ENCODE results near the gene TCP11L2.

Gene TCP11L2

DNA sequence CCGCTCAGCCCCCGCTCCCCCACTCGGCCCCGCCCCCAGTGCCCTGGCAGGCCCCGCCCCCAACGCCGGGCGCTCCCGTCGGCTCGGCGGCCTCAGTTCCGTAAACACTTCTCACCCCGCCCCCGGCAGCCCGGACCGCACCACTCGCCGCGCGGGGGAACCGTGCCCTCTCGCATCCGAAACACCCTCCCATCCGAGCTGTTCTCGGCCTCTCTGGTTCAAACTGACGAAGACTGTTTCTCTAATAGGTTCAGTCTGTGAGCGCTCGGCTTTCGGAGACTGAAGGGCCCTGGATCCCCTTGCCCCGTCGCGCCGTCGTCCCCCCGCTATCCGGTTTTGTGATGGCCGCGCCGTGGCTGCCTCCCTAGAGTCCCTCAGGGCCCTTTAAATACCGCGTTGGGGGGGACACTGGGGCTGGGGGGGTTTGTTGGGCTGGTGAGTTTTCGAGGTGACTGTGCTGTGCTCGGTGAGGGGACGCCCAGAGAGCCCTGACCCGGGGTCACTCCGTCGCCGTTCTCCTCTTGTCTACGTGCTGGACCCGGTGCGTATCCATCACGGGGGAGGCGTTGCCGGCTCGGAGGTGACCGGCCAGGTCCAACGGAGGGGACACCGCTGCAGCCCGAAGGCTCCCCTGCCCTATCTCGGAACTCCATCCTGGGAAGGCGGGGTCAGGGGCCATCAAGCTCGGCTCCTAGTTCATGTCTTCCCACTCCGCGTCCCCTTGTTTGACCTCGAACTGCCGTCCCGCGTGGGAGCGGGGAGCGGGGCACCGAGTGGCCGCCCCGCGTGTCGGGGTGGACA lies at the start of gene TCP11L2:
TCP11L2 (plus strand) TSS at position 333 of the 801 bp plus-strand sequence. CDS start 8,343 bp downstream, outside the sequence.
- DNase-seq (ENCODE audit: low read depth in 2 of 2, low spot score in 1 of 2): peak; percentile 74

DNA sequence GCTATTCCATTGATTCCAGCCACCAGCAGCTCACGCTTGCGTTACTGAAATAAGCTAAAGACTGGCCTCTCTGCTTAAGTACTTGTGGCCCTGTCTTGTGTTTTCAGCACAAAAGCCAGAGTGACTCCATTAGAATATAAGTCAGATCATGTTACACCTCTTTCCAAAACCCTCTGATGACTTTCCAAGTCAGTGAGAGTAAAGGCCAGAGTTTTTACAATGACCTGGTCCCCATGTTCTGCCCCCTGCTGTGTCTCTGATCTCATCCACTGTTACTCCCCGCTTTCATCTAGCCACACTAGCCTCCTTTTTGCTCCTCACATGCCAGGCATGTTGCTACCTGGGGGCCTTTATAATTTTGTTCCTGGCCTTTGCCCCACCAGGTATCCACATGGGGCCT lies 47.8 kb upstream of the TCP11L2 start:
- no peak for DNase-seq (ENCODE audit: low read depth in 2 of 2, low spot score in 1 of 2)

DNA sequence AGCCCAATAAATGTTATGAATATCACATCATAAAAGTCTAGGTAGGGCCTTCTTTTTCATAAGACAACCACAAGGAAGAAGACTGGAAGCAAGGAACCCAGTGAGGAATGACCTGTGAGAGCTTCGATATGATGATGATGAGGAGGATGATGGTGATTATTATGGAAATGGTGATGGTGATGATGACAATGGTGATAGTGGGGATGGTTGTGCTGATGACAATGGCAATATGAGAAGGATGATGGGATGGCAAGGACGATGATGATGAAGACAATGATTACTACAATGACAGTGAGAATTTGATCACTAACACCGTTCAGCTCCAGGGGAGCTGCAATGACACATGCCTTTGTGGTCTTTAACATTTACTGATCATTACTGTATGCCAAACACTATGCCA lies 47.0 kb upstream of the TCP11L2 start:
- DNase-seq (ENCODE audit: low read depth in 2 of 2, low spot score in 1 of 2): no peak

DNA sequence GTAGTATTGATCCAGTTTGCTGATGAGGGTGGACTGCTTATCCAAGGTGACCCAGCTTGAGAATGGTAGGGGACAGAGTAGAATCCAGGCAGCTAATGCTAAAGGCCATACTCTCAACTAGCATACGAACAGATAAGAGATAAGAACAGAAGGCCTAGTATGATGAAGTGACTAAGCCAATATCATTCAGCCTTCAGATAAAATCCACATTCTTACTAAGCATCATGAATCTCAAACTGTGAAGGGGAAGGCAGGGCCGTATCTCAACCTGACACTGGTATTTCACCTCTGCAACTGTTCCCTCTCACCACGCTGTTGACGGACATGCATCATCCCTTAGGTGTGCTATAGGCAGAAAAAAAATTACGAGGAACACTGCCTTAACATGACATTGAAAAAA lies 46.6 kb upstream of the TCP11L2 start:
- DNase-seq (ENCODE audit: low read depth in 2 of 2, low spot score in 1 of 2): no peak

DNA sequence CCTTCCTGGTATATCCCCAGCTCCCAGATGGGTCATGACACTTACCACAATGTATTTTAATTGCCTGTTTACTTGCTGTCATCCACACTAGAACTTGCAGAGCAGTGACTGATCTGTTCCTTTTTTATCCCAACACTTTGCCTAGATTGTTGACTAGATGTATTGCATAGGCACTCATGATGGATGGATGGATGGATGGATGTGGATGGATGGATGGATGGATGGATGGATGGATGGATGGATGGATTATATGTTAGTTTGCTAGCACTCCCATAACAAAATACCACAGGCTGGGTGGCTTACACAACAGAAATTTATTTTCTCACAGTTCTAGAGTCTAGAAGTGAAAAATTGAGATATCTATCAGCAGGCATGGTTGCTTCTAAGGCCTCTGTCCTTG lies 46.0 kb upstream of the TCP11L2 start:
- DNase-seq (ENCODE audit: low read depth in 2 of 2, low spot score in 1 of 2): no peak

DNA sequence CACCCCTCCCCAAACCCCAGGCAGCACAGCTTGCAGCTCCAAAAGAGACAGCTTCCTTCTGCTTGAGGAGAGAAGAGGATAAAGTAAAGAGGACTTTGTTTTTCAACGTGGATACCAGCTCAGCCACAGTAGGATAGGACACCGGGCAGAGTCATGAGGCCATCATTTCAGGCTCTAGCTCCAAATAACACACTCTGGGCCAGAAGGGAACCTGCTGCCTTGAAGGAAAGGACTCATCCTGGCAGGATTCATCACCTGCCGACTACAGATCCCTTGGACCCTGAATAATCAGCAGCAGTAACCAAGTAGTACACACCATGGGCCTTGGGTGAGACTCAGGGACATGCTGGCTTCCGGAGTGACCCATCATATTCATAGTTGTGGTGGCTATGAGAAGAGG lies 44.3 kb upstream of the TCP11L2 start:
- DNase-seq (ENCODE audit: low read depth in 2 of 2, low spot score in 1 of 2): no peak

DNA sequence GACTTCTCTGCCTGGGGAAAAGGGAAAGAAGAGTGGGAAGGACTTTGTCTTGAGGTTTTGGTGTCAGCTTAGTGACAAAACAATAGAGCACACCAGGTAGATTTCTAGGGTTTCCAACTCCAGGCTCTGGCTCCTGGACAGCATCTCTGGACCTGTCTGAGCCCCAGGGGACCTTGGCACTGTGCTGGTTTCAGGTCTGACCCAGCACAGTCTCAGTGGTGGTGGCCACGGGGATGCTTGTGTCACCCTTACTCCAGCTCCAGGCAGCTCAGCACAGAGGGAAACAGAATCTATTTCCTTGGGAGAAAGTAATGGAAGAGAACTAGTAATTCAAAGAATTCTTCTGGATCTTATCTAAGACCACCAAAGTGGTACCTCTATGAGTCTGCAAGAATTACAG lies 43.6 kb upstream of the TCP11L2 start:
- DNase-seq (ENCODE audit: low read depth in 2 of 2, low spot score in 1 of 2): no peak

DNA sequence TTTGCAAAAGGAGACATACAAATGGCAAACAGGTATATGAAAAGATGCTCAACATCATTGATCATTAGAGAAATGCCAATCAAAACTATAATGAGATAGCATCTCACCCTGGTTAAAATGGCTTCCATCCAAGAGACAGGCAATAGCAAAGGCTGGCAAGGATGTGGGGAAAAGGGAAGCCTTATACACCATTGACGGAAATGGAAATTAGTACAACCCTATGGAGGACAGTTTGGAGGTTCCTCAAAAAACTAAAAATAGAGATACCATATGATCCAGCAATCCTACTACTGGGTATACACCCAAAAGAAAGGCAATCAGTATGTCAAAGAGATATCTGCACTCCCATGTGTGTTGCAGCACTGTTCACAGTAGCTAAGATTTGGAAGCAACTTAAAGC lies 37.4 kb upstream of the TCP11L2 start:
- no peak for DNase-seq (ENCODE audit: low read depth in 2 of 2, low spot score in 1 of 2)

DNA sequence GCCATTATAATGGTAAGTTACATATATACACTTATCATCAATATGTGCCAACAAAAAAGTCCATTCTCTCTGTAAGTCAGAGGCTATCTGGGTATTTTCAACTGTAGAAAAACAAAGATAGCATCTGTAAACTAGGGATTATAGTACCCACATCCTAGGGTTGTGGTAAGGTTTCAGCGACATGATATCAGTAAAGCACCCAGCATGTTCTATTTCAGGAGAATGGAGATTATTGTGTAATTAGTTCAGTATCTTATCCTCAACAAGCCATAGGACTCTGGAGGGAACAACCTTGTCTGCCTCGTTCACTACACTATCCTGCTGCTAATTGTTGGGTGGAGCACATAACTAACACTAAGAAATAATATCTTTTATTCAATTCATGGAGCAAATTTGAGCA lies 35.0 kb upstream of the TCP11L2 start:
- DNase-seq (ENCODE audit: low read depth in 2 of 2, low spot score in 1 of 2): no peak

DNA sequence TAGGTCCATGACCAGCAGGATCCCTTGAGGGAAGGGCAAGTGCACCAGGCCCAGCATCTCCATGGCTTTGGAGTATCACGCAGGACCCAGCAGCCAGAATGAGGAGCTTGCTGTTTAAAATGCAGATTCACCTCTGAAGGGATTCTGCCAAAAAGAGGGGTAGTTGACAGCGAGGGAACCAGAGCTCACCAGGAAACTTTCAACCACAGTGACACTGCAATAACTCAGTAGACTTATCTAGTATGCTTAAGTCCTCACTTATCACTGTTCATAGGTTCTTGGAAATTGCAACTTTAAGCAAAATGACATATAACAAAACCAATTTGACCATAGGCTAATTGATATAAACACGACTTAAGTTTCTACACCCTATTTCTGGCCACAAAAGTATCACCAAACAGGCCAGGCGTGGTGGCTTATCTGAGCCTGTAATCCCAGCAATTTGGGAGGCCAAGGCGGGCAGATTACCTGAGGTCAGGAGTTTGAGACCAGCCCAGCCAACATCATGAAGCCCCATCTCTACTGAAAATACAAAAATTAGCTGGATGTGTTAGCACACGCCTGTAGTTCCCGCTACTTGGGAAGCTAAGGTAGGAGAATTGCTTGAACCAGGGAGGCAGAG lies 33.3 kb upstream of the TCP11L2 start:
- DNase-seq (ENCODE audit: low read depth in 2 of 2, low spot score in 1 of 2): no peak

DNA sequence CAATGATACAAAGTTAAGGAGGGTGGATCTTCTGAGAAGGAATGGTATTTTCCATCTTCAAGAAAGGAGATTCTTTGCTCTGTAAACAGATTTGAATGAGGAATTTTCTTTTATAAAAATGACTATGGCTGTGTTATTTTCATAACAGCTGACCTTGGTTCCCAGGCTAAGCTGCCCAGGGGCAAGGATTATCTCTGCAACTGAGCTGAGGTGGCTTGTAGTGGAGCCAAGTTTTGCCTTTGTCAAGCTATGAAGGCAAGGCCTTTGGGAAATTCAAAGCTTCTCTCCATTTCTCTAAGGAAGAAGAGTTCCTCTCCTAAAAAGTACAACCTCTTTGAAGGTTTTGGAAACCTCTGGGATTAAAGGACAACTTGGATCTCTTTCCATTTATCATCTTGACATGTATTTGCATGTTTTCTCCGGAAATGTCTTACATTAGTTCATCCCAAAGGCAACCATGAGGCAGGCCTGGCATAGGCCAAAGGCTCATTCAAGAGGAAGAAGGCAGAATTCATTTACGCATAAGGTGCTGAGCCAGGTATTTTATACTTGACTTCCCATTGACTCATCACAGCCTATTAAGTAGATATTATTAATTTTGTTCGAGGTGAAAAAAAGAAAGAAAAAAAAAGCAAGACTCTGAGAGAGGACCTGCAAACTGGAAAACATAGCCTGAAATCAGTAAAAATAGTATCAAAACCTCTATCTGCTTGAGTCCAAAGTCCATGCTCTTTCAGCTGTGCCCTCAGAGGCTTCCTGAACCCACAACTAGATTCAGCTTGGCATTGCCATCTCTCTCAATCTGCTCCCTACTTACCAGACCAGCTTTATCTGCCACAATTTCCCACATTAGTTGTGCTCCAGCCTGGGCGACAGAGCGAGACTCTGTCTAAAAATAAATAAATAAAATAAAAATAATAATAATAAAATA lies 30.7 kb upstream of the TCP11L2 start:
- DNase-seq (ENCODE audit: low read depth in 2 of 2, low spot score in 1 of 2): no peak

DNA sequence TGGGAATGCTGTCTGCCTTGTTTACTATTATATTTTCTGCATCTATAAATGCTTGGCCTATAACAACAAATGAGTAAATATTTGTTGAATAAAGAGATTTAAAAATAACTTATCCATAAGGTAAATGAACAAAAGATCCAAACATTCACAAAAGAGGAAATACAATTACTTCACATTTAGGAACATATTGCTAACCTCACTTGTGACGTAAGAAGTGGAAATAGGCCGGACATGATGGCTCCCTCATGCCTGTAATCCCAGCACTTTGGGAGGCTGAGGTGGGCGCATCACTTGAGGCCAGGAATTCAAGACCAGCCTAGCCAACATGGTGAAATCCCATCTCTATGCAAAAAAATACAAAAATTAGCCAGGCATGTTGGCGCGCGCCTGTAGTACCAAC lies 29.0 kb upstream of the TCP11L2 start:
- no peak for DNase-seq (ENCODE audit: low read depth in 2 of 2, low spot score in 1 of 2)

DNA sequence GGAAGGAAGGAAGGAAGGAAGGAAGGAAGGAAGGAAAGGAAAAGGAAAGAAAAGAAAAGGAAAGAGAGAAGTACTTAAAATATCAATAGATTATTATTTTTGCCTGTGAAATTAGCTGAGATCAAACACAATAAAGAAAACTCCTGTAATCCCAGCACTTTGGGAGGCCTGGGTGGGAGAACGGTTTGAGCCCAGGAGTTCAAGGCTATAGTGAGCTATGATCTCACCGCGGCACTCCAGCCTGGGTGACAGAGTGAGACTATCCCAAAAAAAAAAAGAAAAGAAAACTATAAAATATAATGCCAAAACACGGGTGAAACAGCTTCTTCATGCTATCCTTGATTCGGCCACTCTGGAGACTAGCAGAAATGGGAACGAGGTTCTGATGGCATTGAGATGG lies 28.5 kb upstream of the TCP11L2 start:
- DNase-seq (ENCODE audit: low read depth in 2 of 2, low spot score in 1 of 2): no peak

DNA sequence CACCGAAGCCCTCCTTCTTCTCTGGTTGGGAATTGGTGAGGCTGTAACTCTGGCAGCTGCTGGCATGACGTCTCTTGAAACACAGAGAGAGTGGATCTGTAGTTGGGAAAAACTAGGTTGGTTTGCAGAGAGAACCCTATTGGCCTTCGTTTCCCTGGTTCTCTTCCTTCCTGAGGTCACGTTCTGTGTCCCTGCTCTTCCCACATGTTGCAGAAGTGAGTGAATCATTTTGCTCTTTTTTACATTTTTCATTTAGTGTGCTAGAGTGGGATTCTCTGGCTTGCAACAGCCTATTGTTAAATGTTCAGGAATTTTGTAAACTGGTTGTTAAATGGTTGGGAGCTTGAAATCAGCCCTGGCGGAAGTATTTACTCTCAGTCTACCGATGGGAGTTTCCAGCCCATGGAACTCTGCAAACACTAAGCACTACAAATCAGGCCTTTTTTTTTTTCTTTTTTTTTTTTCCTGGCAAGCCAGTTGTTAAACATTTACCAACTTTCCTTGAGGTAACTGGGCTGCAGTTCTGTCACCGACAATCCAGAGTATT lies 27.9 kb upstream of the TCP11L2 start:
- no peak for DNase-seq (ENCODE audit: low read depth in 2 of 2, low spot score in 1 of 2)

DNA sequence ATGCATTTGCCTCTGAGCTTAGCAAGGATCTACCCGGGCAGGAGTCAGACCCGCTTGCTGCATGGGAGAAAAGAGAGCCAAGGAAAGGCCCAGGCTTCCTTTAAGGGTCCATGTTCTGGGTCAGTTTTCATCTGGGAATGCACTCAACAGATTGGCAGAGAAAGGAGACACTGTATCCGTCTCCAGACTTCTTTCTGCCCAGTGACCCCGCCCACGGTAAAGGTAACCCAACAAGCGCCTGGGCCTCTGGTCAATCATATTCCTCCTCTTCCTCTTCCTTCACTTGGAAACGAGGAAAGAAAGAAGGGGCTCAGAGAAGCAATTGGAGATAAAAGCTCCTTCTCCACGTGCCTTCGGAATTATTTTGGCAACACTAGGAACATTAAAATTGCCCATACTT lies 27.1 kb upstream of the TCP11L2 start:
- DNase-seq (ENCODE audit: low read depth in 2 of 2, low spot score in 1 of 2): no peak

DNA sequence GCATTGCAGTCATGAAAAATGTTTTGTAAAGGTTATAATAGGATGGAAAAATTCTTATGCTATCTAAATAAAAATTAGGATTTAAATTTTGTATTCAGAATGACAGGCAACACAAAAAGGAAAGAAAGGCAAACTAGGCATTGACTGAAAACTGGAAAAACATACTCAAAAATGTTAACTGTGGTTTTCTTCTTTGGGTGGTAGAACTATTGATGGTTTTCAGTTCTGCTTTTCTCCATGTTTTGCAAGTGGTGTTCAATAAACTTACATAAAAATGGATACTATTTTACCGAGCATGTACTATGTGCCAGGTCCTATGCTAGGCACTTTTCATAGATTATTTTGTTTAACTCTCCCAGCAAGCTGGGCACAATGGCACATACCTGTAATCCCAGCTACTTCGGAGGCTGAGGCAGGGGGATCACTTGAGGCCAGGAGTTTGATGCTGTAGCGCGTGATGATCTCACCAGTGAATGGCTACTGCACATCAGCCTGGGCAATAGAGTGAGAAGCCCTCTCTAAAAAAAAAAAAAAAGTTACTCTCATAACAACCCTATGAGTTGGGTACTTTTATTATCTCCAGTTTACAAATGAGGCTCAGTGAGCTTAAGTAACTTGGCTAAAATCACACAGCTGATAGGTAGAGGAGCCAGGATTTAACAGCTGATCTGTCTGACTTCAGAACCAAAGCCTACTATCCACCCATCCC lies 26.3 kb upstream of the TCP11L2 start:
- DNase-seq (ENCODE audit: low read depth in 2 of 2, low spot score in 1 of 2): no peak

DNA sequence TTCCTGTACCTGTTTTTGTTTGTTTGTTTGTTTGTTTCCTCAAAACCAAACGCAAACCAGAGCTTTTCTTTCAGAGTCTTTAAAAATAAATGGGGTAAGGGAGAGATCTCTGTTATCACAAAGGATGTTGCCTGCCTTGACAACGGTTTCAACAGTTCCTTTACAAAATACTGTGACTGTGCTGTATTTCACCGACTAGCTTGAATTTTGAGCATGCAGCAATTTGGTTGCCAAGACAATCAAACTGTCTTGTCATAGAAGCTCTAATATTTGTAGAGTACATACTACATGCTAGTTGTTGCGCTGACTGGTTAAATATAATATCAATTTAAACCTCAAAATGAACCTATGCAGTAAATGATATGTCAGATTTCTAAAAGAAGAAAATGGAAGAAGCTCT lies 22.4 kb upstream of the TCP11L2 start:
- no peak for DNase-seq (ENCODE audit: low read depth in 2 of 2, low spot score in 1 of 2)

DNA sequence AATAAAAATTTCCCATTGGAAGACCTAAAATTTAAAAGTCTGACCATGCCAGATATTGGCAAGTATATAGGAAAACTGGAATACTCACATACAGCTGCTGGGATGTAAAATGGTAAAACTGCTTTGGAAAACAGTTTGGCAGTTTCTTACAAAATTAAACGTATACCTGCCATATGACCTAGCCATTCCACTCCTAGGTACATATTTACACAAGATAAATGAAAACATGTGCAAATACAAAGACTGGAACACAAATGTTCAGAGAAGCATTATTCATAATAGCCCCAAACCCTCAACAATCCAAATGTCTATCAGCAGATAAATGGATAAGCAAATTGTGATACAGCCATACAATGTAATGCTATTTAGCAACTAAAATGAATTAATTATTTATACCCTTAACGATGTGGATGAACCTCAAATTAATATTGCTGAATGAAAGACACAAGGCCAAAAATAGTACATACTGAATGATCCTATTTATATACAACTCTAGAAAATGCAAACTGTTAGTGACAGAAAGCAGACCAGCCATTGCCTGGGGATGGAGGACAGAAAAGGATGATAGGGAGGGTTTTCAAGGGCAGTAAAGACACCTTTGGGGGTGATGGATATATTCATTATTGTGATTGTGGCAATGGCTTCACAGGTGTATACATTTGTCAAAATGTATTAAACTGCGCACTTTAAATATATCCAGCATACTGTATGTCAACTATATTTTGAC lies 21.3 kb upstream of the TCP11L2 start:
- DNase-seq (ENCODE audit: low read depth in 2 of 2, low spot score in 1 of 2): no peak

DNA sequence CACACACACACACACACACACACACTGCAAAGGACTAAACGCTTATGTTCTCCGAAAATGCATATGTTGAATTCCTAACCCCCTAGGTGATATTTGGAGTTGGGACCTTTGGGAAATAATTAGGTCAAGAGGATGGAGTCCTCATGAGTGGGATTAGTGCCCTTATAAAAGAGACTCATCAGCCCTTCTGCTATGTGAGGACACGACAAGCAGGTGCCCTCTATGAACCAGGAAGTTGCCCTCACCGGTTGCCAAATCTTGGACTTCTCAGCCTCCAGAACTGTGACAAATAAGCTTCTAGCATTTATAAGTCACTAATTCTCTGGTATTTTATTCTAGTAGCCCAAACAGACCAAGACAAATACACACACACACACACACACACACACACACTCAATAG lies 20.7 kb upstream of the TCP11L2 start:
- no peak for DNase-seq (ENCODE audit: low read depth in 2 of 2, low spot score in 1 of 2)

DNA sequence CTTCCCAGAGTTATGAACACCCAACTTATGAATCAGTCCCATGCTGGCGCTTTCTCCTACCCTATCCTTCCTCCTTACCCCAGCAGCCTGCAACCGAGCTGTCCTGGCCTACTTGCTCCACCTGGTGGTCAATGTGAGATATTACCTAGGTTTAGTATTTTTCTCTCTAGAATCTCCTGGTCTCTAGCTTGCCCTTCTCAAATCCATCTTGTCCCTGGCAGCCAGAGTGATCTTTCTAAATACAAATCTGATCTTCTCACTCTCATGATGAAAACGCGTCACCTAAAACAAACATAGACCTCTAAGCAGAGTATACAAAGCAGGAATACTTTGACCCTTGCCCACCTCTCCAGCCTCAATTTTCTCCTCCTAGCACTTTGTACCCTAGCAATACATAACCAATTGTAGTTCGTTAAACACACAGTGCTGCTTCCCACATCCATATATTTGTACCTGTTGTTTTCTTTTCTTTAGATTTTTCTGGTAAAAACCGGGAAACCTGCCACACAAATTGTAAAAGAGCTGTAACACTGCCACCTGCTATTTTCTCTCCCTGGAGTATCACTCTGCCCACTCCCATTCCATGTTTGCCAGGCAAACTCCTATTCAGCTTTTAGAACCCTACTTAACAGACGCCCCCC lies 20.0 kb upstream of the TCP11L2 start:
- DNase-seq (ENCODE audit: low read depth in 2 of 2, low spot score in 1 of 2): no peak

Data from stimulated activated CD8-positive, alpha-beta memory T cell treated with anti-CD3 and anti-CD28 coated beads, Interleukin-4, amount 100 ng/mL, for 4 hours (primary cell).